Hypothalamus (tissue), 51 donors: ENCODE data around the gene MERTK.
"Not testable (repeated sequence)": the region's sequence is repeated elsewhere in the genome, so short reads cannot be mapped to it uniquely, and the experiment has no call there.

ENCODE experiments used
- DNase-seq, 51 donors: peaks; one replicate each; lab custom pipeline; 2025; lab: John Stamatoyannopoulos, UW

MERTK gene

DNA sequence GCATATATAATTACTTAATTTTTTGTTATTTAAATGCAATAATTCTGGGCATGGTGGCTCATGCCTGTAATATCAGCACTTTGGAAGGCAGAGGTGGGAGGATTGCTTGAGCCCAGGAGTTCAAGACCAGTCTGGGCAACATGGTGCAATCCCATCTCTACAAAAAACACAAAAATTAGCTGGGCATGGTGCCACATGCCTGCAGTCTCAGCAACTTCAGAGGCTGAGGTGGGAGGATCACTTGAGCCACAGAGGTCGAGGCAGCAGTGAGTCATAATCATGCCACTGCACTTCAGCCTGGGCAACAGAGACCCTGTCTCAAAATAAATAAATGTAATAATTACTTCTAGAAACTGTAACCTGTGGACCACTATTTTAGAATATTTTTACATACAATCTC, 135.2 kb downstream of the MERTK start:
- DNase-seq = peak in 1 of 51 donors; percentile 19

GRCh38 chr2:112034924-112035323, 136.5 kb downstream of the MERTK start:
- no peak for DNase-seq

DNA sequence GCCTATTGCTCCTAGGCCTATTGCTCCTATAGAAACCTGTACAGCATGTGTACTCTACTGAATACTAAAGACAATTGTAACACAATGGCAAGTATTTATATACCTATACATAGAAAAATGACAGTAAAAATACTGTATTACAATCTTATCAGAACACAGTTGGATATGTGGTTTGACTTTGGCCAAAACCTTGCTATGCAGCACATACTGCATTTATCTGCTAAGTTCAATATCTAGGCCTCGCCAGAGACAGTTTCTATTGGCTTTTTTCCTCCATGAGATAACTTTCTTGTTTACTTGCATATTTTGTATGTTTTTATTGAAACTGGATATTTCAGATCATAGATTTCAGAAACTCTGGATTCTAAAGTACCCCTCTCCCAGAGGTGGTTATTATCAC, 137.4 kb downstream of the MERTK start:
- no peak for DNase-seq

DNA sequence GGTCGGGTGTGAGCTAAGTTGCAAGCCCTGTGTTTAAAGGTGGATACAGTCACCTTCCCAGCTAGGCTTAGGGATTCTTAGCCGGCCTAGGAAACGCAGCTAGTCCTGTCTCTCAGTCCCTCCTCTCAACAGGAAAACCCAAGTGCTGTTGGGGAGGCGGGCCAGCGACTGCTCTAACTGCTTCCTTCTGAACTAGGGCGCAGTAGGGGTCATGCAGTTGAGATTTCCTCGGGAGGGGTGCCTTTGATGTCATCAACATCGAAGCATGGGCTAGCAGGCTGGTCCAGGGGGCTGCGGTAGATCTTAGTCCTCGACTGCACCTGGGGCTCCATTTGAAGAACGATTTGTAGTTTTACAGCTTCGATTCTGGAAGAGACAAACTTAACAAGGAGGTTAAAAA, 141.1 kb downstream of the MERTK start:
- DNase-seq = not testable (repeated sequence)

GRCh38 chr2:112040066-112040465, 141.7 kb downstream of the MERTK start:
- not testable (repeated sequence) for DNase-seq

- not testable (repeated sequence) for DNase-seq
Measured at GRCh38 chr2:112041460-112041859, 143.1 kb downstream of the MERTK start.

- no peak for DNase-seq
Measured at GRCh38 chr2:112045446-112046014, 147.1 kb downstream of the MERTK start.

DNA sequence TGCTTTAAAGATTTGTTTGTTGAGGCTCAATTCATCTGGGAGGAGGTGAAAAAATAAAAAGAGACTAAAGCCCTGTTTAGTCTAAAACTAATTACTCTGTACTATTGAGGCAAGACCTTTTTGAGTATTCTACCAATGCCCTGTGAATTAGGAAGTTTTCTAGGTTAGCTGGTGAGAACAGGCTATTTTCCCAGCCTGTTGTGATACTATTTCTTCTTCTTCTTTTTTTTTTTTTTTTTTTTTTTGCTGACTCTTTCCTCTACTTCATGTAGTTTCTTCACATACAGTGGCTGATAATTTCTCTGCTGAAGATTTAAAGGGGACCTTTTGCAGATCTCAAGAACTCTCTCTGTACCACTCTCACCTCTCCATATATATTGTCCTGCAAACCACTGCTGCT, 147.8 kb downstream of the MERTK start:
- DNase-seq = no peak

- no peak for DNase-seq
Measured at GRCh38 chr2:112047537-112048235, 149.3 kb downstream of the MERTK start.

- DNase-seq = no peak
Measured at GRCh38 chr2:112048236-112048592, 149.8 kb downstream of the MERTK start.

- DNase-seq = peak in 6 of 51 donors; percentile 3 to 64 (median 25)
Measured at GRCh38 chr2:112048887-112049286, 150.5 kb downstream of the MERTK start.

DNA sequence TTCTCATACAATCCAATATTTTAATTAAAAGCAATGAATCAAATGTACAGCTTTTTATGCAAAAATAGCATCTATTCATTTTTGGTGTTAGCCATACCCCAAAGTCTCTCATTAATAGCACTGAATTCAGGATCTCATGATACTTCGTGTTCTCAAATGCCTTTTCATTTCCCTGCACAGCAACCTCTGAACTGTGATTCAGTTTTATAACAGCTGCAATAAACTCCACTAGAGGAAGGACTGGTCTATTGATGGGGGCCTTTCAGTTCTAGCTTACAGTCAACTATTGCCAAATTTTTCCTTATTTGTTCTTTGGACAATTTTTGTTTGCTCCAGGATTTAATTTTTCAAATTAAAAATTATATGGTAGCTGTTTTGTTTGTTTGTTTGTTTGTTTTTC, 151.9 kb downstream of the MERTK start:
- DNase-seq = no peak

DNA sequence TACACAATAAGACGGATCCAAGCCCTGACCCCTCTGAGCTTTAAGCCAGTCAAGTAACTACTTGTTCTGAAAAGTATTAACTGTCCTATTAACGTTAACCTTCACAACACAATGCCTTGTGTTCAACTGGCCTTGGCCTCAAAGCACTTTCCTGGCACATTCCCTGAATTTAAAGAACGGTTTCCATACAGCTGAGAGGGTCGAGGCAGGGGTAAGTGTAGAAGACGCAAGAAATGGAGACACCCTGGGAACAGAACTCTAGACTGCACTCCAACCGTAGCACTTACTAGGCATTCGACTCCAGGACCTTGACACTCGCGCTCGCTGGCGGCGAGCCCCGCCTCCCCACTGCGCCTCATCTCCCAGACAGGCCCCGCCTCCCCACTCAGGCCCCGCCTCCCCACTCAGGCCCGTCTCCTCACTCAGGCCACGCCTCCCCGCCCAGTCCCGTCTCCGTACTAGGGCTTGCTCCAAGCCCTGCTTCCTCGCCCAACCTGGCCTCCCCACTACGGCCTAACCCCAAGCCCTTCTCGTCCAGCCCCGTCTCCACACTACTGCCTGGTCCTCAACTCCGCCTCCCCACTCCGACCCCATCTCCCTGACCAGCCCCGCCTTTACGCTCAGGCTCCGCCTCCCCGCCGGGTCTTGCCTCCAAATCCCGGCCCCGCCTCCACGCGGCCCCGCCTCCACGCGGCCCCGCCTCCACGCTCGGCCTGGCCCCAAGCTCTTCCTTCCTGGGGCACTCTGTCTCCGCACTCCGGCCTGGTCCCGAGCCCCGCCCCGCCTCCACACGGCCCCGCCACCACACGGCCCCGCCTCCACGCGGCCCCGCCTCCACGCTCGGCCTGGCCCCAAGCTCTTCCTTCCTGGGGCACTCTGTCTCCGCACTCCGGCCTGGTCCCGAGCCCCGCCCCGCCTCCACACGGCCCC, 155.8 kb downstream of the MERTK start:
- peak; percentile 74 to 99 (median 97) for DNase-seq

- peak; percentile 79 to 99 (median 97) for DNase-seq
Measured at GRCh38 chr2:112054847-112055729, 156.7 kb downstream of the MERTK start, which contains the start of gene TMEM87B. TMEM87B (plus strand) TSS chr2:112055269; CDS start chr2:112055592, 323 bp downstream.

DNA sequence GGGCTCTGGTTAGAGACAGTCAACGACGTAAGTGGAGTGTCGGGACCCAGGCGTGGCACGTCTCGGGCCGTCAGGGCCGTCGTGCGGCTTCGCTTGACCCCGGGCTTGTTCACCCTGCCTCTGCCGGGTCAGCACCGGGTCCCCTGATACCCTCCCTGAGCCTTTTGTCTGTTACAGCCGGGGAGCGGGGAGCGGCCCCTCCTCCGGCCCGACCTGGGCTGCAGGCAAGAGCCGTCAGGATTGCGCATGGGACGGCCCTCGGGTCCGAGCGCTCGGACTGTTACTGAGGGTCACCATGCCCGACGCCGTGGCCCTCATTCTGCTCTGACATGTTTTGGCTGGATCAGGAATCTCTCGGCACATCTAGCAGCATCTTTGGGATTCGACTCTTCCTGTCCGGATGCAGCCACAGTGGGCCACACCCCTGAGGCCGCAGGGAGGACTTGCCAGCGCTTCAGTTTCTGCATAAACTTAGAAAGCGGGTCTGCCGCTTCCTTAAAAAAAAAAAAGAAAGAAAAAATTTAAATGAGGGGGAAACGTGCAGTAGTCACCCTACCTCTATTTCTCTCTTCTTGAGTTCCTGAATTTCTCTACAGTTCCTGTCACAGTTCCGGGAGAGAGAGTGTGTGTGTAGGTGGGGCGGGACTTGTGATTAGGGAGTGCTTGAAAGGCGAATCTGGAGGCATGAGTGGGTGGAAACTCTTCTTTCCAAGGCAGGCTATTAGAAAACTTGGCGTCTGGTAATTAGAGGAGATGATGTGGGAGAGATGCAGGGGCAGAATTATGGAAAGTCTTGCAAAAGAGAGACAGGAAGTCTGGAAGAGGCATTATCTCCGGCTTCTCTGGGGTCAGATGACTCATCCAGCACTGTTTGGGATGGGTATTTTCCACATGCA, 157.6 kb downstream of the MERTK start:
- peak in 30 of 51 donors; percentile 10 to 76 (median 42) for DNase-seq

- no peak for DNase-seq
Measured at GRCh38 chr2:112056626-112056987, 158.2 kb downstream of the MERTK start.

- no peak for DNase-seq
Measured at GRCh38 chr2:112059671-112060070, 161.3 kb downstream of the MERTK start.

DNA sequence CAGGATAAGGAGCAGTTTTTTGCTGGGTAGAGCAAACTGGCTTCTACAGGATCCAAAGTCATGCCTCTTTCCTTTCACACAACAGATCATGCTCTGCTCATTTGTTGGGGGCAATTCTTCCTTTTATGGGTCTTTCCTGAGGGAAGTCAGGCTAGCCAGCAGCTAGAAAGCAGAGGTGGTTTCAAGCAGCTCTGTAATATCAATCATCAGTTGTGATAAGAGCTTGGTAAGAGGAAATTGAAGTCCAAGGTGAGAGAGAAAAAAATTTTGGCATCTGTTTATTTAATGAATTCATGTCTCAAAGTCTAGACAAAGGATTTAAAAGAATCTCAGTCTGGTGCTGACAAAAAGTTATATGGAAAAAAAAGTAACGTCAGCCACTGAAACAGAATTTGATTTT, 162.9 kb downstream of the MERTK start:
- no peak for DNase-seq

GRCh38 chr2:112061840-112062239, 163.4 kb downstream of the MERTK start:
- no peak for DNase-seq
